Measurements from ENCODE around the gene DDX56. TPM values are rescaled to one million over a fixed set of nuclear protein-coding genes. Genes with fewer than 3 reads are reported as not detected.

The DDX56 gene
- total and polyA plus RNA-seq, 2 of the 13 experiments (the other 11 are each of a cell fraction or from before 2014, with no cell fraction given) = 82.6 to 120 TPM

DNA sequence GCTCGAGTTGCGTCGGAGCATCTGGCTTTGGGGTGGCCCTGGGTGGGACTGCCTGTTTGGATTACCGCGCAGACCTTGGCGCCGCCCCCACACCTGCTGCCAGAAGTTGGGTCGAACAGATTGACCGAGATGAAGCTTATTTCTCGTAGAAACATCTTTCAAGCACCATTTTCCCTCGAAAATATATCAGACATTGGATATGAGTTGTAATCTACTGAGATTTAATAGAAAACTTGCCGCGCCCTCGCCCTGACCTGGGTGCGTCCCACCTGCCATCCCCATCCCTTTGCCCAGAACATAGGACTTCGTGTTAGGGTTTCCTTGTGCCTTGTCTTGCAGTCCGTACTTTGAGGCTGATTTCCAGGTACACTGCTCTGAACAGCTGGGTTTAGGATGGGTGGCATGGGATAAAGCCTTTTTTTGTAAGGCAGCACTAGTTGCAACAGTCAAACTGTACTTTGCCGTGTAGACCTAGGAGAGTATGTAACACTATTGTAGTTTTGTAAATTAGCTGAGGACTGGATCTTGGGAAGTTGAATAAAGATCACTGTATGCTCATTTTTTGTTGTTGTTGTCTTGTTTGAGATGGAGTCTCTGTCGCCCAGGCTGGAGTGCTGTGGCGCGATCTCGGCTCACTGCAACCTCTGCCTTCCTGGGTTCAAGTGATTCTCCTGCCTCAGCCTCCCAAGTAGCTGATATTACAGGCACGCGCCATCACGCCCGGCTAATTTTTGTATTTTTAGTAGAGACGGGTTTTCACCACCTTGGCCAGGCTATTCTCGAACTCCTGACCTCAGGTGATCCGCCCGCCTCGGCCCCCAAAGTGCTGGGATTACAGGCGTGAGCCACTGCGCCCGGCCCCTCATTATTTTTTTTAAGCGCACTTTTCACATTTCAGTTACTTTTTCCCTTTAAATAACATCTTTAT, 33.7 kb upstream of the DDX56 start:
- Histone ChIP-seq H3K9ac (ENCODE audit: insufficient read depth, low read depth, low read length) (peak overlapping the region; percentile 93), H3K27ac (ENCODE audit: extremely low read length, insufficient read depth, low read length) (peak overlapping the region; percentile 85), H4K20me1 (ENCODE audit: insufficient read depth, low read length) (no peaks in the 10 kb centered on the region), H3K4me3 (replicated peaks in 1 of 3; ENCODE audit: insufficient read depth in 1 of 3, low read depth in 2 of 3, low read length in 3 of 3) (peak overlapping the region; percentile 79 to 94 (median 89)), H2AFZ (ENCODE audit: low read length) (no peak overlapping the region), H3K9me3 (ENCODE audit: low read length) (no peaks in the 10 kb centered on the region), H3K36me3 (replicated peaks in 1 of 2; ENCODE audit: control insufficient read depth in 1 of 2, insufficient read depth in 2 of 2, low read length in 2 of 2) (no peaks in the 10 kb centered on the region), H3K27me3 (ENCODE audit: control insufficient read depth in 1 of 2, insufficient read depth in 2 of 2, low read length in 2 of 2) (no peaks in the 10 kb centered on the region; a peak in 1 of 5 replicates), H3K4me2 (ENCODE audit: low read depth, low read length) (peak overlapping the region; percentile 99), H3K4me1 (ENCODE audit: insufficient read depth, low read length) (peaks cover 23% of the 10 kb centered on the region), H3K79me2 (ENCODE audit: insufficient read depth, low read length) (peaks cover 46% of the 10 kb centered on the region)
- DNase-seq (ENCODE audit: low spot score) (no peak), ATAC-seq (no peak), FAIRE-seq (no peak)
- TSS peak; percentile 90 for BruUV-seq (replicated peaks)
- ChIA-PET POLR2A (interaction anchor here (1.0 to 3.3 kb wide), 14 partner anchors 14 to 278 kb away, joined by 3 to 29 read pairs (median 8); partner anchors contain the start of genes DDX56, H2AZ2, PURB and TMED4), CTCF (ENCODE audit: low intra/inter-chr PET ratio, low total read pairs) (no interaction called here)
- in situ Hi-C loops (cut with HindIII; ENCODE audit: extremely low pct_ligation_motif_present, low pct_unique_long_range_greater_than_20kb) (no loop called here), intact Hi-C loops (cut with micrococcal nuclease; ENCODE audit: unreplicated experiment) (no loop called here)
- 62% methylated on average over 28 of the region's 35 CpGs for WGBS (ENCODE audit: low lambda C conversion rate)
- TF ChIP-seq HES4 (CRISPR knock-in tag; IDR thresholded peaks at IDR 0.05; ENCODE audit: borderline replicate concordance) (0 out of 2 replicates have a peak, but pooled peaks have one; percentile 5), SP2 (CRISPR knock-in tag; IDR thresholded peaks at IDR 0.05) (no peak), E2F1 (CRISPR knock-in tag; IDR thresholded peaks at IDR 0.05) (0 out of 2 replicates have a peak, but pooled peaks have one; percentile 2), ZBTB46 (CRISPR knock-in tag; IDR thresholded peaks at IDR 0.05; ENCODE audit: borderline replicate concordance) (no peak), ZNF12 (CRISPR knock-in tag; IDR thresholded peaks at IDR 0.05) (no peak), HDAC6 (IDR thresholded peaks at IDR 0.05; ENCODE audit: low read depth, low read length) (no peak), SMARCC2 (IDR thresholded peaks at IDR 0.05) (no peak), ZNF382 (CRISPR knock-in tag; IDR thresholded peaks at IDR 0.05; ENCODE audit: borderline replicate concordance) (no peak), NFE2 (CRISPR knock-in tag; IDR thresholded peaks at IDR 0.05) (no peak), BHLHE40 (IDR thresholded peaks at IDR 0.05; ENCODE audit: low read length) (no peak), ZNF317 (CRISPR knock-in tag; IDR thresholded peaks at IDR 0.05) (0 out of 2 replicates have a peak, but pooled peaks have one; percentile 4), ZNF17 (CRISPR knock-in tag; IDR thresholded peaks at IDR 0.05) (no peak), NR2F1 (CRISPR knock-in tag; IDR thresholded peaks at IDR 0.05) (0 out of 4 replicates have a peak, but pooled peaks of 1 of the 2 experiments have one; percentile 5), GABPA (IDR thresholded peaks at IDR 0.05; ENCODE audit: low read depth, low read length) (no peak), GABPA (CRISPR knock-in tag; IDR thresholded peaks at IDR 0.05; ENCODE audit: low read depth) (0 out of 2 replicates have a peak, but pooled peaks have one; percentile 5), ZNF784 (CRISPR knock-in tag; IDR thresholded peaks at IDR 0.05; ENCODE audit: borderline replicate concordance) (0 out of 2 replicates have a peak, but pooled peaks have one; percentile 11)
- TF ChIP-seq, protein P1, sequence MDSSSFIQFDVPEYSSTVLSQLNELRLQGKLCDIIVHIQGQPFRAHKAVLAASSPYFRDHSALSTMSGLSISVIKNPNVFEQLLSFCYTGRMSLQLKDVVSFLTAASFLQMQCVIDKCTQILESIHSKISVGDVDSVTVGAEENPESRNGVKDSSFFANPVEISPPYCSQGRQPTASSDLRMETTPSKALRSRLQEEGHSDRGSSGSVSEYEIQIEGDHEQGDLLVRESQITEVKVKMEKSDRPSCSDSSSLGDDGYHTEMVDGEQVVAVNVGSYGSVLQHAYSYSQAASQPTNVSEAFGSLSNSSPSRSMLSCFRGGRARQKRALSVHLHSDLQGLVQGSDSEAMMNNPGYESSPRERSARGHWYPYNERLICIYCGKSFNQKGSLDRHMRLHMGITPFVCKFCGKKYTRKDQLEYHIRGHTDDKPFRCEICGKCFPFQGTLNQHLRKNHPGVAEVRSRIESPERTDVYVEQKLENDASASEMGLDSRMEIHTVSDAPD (CRISPR knock-in tag; IDR thresholded peaks at IDR 0.05) = no peak

All from HepG2 (cell line).